ENCODE measurements around the gene DAB2IP.

The DAB2IP gene

DNA sequence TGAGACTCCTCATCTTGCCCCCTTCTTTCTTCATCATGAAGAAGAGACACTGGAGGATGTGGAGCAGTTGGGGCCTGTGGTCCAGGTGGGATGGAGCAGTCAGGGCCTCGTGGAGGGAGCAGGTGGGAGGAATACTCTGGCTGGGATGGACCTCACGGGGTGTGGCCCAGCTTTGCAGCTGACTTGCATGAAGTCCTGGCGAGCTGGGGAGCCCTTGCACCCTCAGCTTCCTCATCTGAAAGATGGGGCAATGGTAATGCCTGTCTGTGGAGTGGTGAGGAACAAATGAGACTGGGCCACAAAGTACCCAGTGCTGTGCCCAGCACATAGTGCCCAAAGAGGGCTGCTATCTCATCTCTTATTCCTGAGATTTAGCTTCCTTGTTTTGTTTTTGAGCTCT lies 91.5 kb downstream of the DAB2IP start:
- DNase-seq (ENCODE audit: low spot score) = no peak
- TF ChIP-seq, protein P1, sequence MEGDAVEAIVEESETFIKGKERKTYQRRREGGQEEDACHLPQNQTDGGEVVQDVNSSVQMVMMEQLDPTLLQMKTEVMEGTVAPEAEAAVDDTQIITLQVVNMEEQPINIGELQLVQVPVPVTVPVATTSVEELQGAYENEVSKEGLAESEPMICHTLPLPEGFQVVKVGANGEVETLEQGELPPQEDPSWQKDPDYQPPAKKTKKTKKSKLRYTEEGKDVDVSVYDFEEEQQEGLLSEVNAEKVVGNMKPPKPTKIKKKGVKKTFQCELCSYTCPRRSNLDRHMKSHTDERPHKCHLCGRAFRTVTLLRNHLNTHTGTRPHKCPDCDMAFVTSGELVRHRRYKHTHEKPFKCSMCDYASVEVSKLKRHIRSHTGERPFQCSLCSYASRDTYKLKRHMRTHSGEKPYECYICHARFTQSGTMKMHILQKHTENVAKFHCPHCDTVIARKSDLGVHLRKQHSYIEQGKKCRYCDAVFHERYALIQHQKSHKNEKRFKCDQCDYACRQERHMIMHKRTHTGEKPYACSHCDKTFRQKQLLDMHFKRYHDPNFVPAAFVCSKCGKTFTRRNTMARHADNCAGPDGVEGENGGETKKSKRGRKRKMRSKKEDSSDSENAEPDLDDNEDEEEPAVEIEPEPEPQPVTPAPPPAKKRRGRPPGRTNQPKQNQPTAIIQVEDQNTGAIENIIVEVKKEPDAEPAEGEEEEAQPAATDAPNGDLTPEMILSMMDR (conservative IDR thresholded peaks at IDR 0.05; ENCODE audit: low read depth) = no peak
- H3K27ac ChIP-seq = peak overlapping the region; percentile 84
- ChIA-PET POLR2A (ENCODE audit: low non-redundant PET) (interaction anchor here (0.5 kb wide), 1 partner anchor 10 kb away, joined by 3 read pairs; no protein-coding TSS in a partner anchor), CTCF (interaction anchor here (0.6 to 1.4 kb wide), 7 partner anchors 22 to 725 kb away, joined by 3 to 5 read pairs (median 4); no protein-coding TSS in a partner anchor)

DNA sequence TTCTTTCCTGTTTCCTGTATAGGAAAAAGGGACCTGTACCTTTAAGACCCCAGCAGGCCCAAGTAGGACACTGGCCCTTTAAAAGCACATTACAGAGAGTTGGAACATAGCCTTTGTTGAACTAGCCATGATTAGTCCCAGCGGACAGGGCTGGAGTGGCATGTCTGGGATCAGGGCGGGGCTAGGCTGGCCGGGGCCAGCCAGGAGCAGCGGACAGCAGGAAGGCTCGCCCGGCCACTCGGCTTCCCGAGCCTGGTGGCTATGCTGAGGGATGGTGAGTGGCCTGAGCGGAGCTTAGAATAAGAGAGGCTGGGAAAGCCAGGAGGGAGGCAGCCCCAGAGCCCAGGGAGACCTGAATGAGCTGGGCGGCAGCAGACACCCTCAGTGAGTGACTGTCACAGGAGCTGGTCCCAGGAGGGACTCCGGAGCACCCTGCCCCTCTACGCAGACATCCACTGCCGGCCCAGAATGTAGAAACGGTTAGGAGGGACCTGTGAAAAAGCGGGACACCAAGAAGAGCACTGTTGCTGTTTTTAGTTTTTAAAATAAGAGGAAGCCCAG lies 92.1 kb downstream of the DAB2IP start:
- H3K27ac ChIP-seq = peak overlapping the region; percentile 84
- POLR2A ChIA-PET (ENCODE audit: low non-redundant PET) = no interaction called here
- TF ChIP-seq, protein P1 (conservative IDR thresholded peaks at IDR 0.05; ENCODE audit: low read depth) = no peak
- CTCF ChIA-PET = interaction anchor here (0.6 to 1.4 kb wide), 5 partner anchors 23 to 198 kb away, joined by 3 to 4 read pairs (median 4); no protein-coding TSS in a partner anchor
- peak; percentile 93 for DNase-seq (ENCODE audit: low spot score)

DNA sequence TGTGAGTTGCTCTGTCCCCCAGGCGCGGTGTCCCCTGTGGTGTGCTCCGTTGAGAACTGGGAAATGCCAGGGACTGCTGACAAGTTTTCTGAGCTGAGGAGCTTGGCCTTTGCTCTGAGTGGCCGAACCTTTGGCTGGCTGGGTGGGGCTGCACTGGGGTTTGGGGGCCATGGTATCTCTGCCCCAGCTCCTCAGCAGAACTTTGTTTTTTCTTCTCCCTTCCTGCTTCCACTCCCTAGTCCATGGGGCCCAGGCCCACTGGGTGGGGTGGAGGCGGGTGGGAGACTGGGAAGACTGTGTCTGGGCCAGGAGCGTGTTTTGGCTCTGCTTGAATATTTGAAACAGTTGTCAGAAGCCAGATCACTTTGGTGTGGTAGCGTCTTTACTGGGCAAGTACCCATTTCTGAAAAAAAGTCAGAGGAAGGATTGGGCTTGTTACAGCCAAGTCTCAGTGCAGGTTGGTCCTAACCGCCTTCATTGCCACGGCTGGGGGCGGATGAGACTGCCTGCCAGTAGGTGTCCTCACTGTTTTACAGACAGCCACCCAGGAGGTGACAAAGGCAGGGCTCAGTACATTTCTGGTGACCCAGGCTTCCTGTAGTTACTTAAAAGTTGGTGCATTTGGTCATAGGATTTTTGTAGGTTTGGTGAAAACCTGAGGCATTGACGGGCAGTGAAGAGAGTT lies 92.7 kb downstream of the DAB2IP start:
- POLR2A ChIA-PET (ENCODE audit: low non-redundant PET) = no interaction called here
- no peak for DNase-seq (ENCODE audit: low spot score)
- CTCF ChIA-PET = interaction anchor here (0.6 to 1.4 kb wide), 7 partner anchors 24 to 241 kb away, joined by 3 to 5 read pairs (median 4); no protein-coding TSS in a partner anchor
- TF ChIP-seq, protein P1 (conservative IDR thresholded peaks at IDR 0.05; ENCODE audit: low read depth) = no peak; the same call in 1 of the 2 replicates
- H3K27ac ChIP-seq = peak overlapping the region; percentile 84

DNA sequence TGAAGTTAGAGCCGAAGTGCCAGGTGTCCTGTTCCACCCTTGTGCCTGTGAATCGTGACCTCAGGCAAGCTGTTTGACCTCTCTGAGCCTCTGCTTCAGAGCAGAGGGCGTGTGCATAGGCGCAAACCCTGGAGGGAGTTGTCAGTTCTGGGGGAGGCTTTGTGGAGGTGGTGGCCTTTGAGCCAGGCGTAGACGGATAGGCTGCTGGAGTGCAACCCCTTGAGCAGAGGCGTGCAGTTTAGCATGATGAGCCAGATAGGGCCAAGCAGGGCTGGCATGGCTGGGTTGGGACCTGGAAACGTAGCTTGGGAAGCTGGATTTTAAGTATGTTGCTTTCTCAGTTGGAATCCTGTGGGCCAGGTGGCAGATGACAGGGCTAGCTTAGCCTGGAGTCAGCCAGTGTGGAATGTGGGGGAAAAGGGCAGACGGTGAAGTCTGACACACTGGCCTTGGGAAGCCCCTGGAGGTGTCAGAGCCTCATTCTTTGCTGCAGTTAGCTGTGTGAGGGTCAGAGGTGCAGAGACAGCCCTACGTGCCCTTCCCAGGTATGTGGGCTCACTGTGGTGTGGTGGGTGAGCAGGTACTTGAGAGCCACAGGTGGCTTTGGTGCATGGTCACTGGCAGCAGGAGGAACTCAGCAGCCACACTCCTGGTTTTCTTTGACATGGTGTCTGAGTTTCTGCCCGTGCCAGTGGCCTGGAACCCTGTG lies 93.4 kb downstream of the DAB2IP start:
- no peak for DNase-seq (ENCODE audit: low spot score)
- POLR2A ChIA-PET (ENCODE audit: low non-redundant PET) = no interaction called here
- H3K27ac ChIP-seq = peak overlapping the region; percentile 84
- TF ChIP-seq, protein P1 (conservative IDR thresholded peaks at IDR 0.05; ENCODE audit: low read depth) = no peak
- CTCF ChIA-PET = interaction anchor here (0.6 to 1.0 kb wide), 3 partner anchors 42 to 240 kb away, joined by 3 to 5 read pairs (median 3); no protein-coding TSS in a partner anchor

DNA sequence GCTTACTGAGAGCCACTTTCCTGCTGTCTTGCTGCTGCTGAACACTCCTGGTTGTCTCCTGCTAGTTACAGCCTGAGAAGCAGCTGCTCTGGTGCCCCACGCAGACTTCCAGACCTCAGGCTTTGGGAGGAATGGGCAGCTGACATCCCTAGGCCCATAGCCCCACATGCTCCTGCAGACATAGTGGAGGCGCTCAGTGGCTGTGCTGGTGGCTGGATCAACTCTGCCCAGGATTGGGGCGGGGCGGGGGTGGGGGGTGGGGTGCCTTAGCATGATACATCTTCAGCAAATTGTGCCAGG lies 93.9 kb downstream of the DAB2IP start:
- H3K27ac ChIP-seq = peak overlapping the region; percentile 84
- CTCF ChIA-PET = interaction anchor here (0.6 to 1.0 kb wide), 2 partner anchors 43 to 195 kb away, joined by 3 to 5 read pairs; no protein-coding TSS in a partner anchor
- TF ChIP-seq, protein P1 (conservative IDR thresholded peaks at IDR 0.05; ENCODE audit: low read depth) = no peak
- DNase-seq (ENCODE audit: low spot score) = no peak
- POLR2A ChIA-PET (ENCODE audit: low non-redundant PET) = no interaction called here

DNA sequence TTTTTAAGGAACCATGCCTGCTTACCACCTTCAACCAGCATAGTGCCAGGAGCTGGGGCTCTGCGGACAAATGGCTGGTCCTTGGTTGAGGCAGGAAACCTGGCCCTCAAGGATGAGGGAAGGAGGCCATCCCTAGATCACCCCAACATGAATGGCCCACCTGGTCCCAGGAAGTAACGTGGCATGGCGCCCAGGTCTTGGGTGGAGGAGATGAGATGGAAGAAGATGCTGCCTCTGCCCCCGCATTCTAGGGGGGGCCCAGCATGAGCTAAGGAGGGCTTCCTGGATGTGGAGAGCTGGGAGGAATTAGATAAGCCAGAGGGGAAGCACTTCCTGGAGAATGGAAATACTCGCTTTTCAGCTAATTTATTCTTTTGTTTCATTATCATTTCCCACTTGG lies 95.0 kb downstream of the DAB2IP start:
- peak overlapping the region; percentile 84 for H3K27ac ChIP-seq
- CTCF ChIA-PET = interaction anchor here (0.5 to 1.3 kb wide), 2 partner anchors 59 to 206 kb away, joined by 3 to 6 read pairs; no protein-coding TSS in a partner anchor

More for the DNA sequence above, 95.0 kb downstream of the DAB2IP start:
- TF ChIP-seq, protein P1 (conservative IDR thresholded peaks at IDR 0.05; ENCODE audit: low read depth) = no peak
- POLR2A ChIA-PET (ENCODE audit: low non-redundant PET) = no interaction called here
- no peak for DNase-seq (ENCODE audit: low spot score)

Data from RWPE1 (cell line).